Natural killer cell treated with Interleukin-12 subunit alpha and Interleukin-12 subunit beta and Interleukin-15 and Interleukin-18, amount 100 ng/mL, for 72 hours (primary cell): ENCODE results near the gene FAM174B. TPM values are rescaled to one million over a fixed set of nuclear protein-coding genes. Genes with fewer than 3 reads are reported as not detected.

Source experiments
- ATAC-seq, 2 donors: fragments of 150-1000 bp; cut with Tn5 transposase in 1 of 2; sonication (Bioruptor Pico), chemical (Tn5 transposase) in 1 of 2; 2 replicates each; pipeline ENCODE4 v1.10.0; 2021
- DNase-seq: peaks from one replicate; pipeline ENCODE4 v3.0.0; 2022; ENCODE audit warnings: low spot score
- H3K27ac Mint-ChIP-seq, 2 donors: 1 replicate in 1 of 2; 2 replicates in 1 of 2; pipeline ENCODE4 v1.8.0; 2022; ENCODE audit warnings: mixed read lengths in 2 of 2, mild to moderate bottlenecking in 1 of 2, moderate library complexity in 1 of 2
- H3K27me3 Mint-ChIP-seq, 2 donors: 1 replicate in 1 of 2; 2 replicates in 1 of 2; pipeline ENCODE4 v1.8.0; 2022; ENCODE audit warnings: mixed read lengths in 2 of 2
- H3K36me3 Mint-ChIP-seq: one replicate; pipeline ENCODE4 v1.8.0; 2022; ENCODE audit warnings: mixed read lengths
- H3K4me1 Mint-ChIP-seq, 2 donors: 1 replicate in 1 of 2; 2 replicates in 1 of 2; pipeline ENCODE4 v1.8.0; 2022; ENCODE audit warnings: low read depth in 2 of 2, mixed read lengths in 2 of 2, mild to moderate bottlenecking in 1 of 2
- H3K4me3 Mint-ChIP-seq: one replicate; pipeline ENCODE4 v1.8.0; 2022; ENCODE audit warnings: mixed read lengths
- H3K9me3 Mint-ChIP-seq: 2 replicates; pipeline ENCODE4 v1.8.0; 2022; ENCODE audit warnings: mixed read lengths
- total RNA-seq, 2 donors: library from RNA; stranded (reverse); gene quantifications; one replicate each; pipeline ENCODE4 v1.2.3, GENCODE V29; 2022

FAM174B gene
- total RNA-seq, 2 donors from 2014 or later: 0.62 to 3.8 TPM

DNA sequence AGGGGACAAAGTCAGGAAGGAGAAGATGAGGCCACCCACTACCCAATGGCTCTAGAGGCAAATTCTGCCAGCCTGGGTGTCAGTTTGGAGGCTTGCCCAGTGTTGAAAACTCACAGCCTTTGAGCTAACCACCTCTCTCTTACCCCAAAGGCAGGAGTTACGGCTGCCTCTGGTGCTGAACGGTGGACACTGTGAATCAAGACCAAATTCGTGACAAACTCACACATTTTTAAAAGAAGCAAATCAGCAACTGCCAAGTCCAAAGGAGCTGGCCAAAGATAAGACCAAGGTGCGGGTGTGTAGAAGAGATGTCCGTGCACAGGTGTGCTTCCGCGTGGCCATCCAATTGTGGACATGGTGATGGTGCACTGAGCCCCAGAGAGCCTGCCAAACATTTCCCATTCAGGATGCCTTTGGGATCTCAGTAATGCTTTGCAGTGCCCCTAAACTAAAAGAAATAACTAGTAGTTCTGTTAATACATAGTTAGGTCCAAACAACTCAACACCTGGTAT is 74.6 kb downstream of the FAM174B start:
- DNase-seq: no peak
- Mint-ChIP-seq H3K4me3 (no peak overlapping the region), H3K27ac (no peak overlapping the region), H3K36me3 (no peaks in the 10 kb centered on the region), H3K9me3 (no peaks in the 10 kb centered on the region), H3K27me3 (peaks cover 8 to 30% of the 10 kb centered on the region in 2 donors), H3K4me1 (no peaks in the 10 kb centered on the region)
- no peak for ATAC-seq

DNA sequence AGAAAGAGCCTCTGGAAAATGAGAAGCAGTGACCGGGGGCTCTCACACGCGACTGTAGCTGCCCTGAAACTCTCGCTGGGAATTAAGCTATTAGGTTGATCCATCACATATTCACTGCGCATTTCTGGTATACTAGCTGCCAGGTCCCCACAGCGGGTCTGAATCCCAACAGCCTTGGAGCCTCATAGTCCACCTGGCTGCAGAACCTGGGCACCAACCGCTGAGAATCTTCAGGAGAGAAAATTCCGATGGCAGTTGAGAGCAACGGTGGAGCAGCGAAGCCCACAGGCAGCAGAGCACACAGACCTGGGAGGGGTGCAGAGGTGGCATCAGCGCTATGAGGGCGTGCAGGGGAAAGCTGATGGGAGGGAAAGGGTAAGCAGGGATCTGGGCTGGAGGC is 75.1 kb downstream of the FAM174B start:
- Mint-ChIP-seq H3K9me3 (no peaks in the 10 kb centered on the region), H3K4me1 (no peaks in the 10 kb centered on the region), H3K27me3 (peaks cover 4 to 29% of the 10 kb centered on the region in 2 donors), H3K36me3 (no peaks in the 10 kb centered on the region), H3K4me3 (no peak overlapping the region), H3K27ac (no peak overlapping the region)
- no peak for DNase-seq
- no peak for ATAC-seq

GRCh38 chr15:92579931-92580470 is 75.6 kb downstream of the FAM174B start:
- Mint-ChIP-seq H3K4me1 (no peaks in the 10 kb centered on the region), H3K9me3 (no peaks in the 10 kb centered on the region), H3K36me3 (no peaks in the 10 kb centered on the region), H3K27me3 (peaks cover 5 to 29% of the 10 kb centered on the region in 2 donors), H3K27ac (no peak overlapping the region), H3K4me3 (no peak overlapping the region)
- ATAC-seq (no peak), DNase-seq (no peak)

- Mint-ChIP-seq H3K36me3 (no peaks in the 10 kb centered on the region), H3K4me1 (no peaks in the 10 kb centered on the region), H3K9me3 (no peaks in the 10 kb centered on the region), H3K4me3 (no peak overlapping the region), H3K27me3 (peaks cover 8 to 32% of the 10 kb centered on the region in 2 donors), H3K27ac (no peak overlapping the region)
- no peak for DNase-seq
- no peak for ATAC-seq
Measured at GRCh38 chr15:92579486-92579885, 76.1 kb downstream of the FAM174B start.

DNA sequence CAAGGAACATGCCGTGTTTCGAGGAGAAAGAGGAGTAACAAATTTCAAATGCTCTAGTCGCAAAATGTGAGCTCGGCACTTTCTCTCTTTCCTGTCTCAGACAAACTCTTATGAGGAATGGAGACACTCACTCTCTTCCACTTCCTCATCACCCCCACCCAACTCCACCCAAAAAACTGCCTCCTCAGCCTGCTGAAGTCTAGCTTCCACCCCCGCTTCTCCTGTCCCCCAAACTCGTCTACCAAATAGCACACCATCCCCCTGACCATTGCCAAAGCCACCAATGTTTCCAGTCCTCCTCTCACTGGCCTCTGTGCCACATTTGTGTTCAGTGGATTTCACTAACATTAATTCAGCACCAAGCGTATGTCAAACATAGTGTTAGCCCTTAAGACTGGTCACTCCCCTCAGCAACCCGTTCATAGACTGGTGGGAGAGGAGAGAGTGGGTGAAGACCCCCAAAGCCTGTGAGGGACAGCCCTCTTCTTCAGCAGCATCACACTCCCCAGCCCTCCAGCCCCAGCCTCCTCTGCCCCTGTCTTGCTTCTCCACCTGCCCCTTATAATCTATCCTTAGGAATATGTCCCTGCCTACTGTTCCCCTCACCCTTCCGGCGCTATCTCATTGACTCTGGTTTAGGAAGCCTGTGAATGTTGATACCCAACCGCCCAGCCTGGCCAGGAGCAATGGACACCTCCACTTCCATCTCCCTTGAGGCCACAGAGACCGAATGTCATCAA is 77.3 kb downstream of the FAM174B start:
- ATAC-seq (no peak), DNase-seq (no peak)
- Mint-ChIP-seq H3K9me3 (no peaks in the 10 kb centered on the region), H3K4me3 (no peak overlapping the region), H3K27ac (no peak overlapping the region), H3K4me1 (no peaks in the 10 kb centered on the region), H3K27me3 (peaks cover 11 to 37% of the 10 kb centered on the region in 2 donors), H3K36me3 (no peaks in the 10 kb centered on the region)

DNA sequence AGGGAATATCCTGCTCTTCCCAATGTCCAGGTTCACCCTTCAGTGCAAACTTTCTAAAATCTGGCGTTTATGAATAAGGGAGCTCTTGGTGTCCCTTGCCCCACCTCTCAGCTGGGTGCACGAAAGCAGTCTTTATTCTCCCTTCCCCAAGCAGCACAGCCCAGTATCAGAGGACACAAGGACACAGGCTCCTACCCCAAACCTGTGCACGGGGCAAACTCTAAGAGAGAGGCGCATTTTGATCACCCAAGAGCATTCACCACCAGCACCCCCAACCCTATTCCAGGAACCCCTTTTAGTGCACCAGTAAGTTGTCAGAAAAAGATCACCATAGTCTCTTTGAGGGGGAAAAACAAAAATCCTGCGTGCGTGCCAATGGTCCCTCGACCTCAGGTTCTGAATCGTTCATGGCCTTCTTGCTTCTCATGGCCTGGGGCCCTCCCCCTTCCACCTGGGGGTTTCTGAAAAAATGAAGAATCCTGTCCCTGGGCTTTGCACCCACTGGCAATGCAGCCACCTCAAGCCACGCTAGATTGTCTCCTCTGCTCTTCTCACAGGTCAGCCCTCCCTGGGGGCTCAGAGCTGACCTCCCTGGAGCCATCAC is 78.9 kb downstream of the FAM174B start:
- Mint-ChIP-seq H3K4me3 (no peak overlapping the region), H3K27ac (no peak overlapping the region), H3K27me3 (peaks cover 11 to 31% of the 10 kb centered on the region in 2 donors), H3K9me3 (no peaks in the 10 kb centered on the region), H3K4me1 (no peaks in the 10 kb centered on the region), H3K36me3 (no peaks in the 10 kb centered on the region)
- no peak for DNase-seq
- ATAC-seq: no peak

DNA sequence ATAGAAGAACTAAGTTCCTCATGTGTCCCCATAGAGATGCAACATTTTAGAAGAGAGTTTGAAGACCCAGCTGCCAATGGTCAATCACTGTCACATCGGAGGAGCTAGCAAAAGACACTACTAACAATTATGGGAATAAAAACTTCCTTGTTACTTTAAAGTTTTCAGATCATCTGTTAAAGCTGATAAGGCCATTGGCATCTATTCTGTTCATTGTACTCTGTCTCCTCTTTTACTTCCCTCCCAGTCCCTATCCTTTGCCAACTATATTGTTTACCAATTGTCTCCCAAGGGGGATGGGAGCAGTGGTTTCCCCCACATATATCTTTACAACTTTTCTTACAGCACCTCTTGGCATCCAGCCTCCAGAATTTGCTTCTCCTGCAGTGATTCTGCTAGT is 81.0 kb downstream of the FAM174B start:
- no peaks in the 10 kb centered on the region for H3K36me3 Mint-ChIP-seq
- no peak for ATAC-seq
- no peak for DNase-seq
- peaks cover 11 to 36% of the 10 kb centered on the region in 2 donors for H3K27me3 Mint-ChIP-seq
- no peaks in the 10 kb centered on the region for H3K4me1 Mint-ChIP-seq
- H3K27ac Mint-ChIP-seq: no peak overlapping the region
- H3K9me3 Mint-ChIP-seq: no peaks in the 10 kb centered on the region
- H3K4me3 Mint-ChIP-seq: no peak overlapping the region

- Mint-ChIP-seq H3K27ac (no peak overlapping the region), H3K27me3 (peaks cover 11 to 34% of the 10 kb centered on the region in 2 donors)
- DNase-seq: no peak
Measured at GRCh38 chr15:92574161-92574560, 81.4 kb downstream of the FAM174B start.

GRCh38 chr15:92571824-92572223 is 83.8 kb downstream of the FAM174B start:
- no peaks in the 10 kb centered on the region for H3K9me3 Mint-ChIP-seq
- no peak overlapping the region for H3K4me3 Mint-ChIP-seq
- H3K27ac Mint-ChIP-seq: no peak overlapping the region
- H3K36me3 Mint-ChIP-seq: no peaks in the 10 kb centered on the region
- no peak for ATAC-seq
- H3K27me3 Mint-ChIP-seq: peaks cover 16 to 20% of the 10 kb centered on the region in 2 donors
- DNase-seq: no peak
- no peaks in the 10 kb centered on the region for H3K4me1 Mint-ChIP-seq

More at GRCh38 chr15:92574161-92574560, 81.4 kb downstream of the FAM174B start:
- no peaks in the 10 kb centered on the region for H3K4me1 Mint-ChIP-seq
- H3K4me3 Mint-ChIP-seq: no peak overlapping the region
- no peak for ATAC-seq
- H3K9me3 Mint-ChIP-seq: no peaks in the 10 kb centered on the region
- H3K36me3 Mint-ChIP-seq: no peaks in the 10 kb centered on the region

DNA sequence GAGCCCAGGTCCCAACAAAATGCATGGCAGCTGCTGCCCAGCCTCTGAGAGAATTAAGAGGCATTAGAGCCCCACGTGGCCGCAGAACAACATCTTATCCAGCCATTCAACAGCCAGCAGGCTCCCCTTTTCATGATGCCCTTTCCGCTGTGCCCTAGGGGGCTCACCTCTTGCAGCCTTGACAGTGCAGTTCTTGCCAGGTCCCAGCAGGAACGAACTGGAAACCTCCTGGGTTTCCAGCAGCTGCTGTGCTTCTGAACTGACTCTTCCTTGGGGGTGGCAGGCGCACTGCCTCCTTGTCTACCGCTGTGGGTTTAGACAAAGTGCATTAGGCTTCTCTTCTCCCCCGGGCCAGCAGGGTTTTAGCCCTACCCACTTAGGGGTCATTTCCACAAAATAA is 85.2 kb downstream of the FAM174B start:
- H3K4me1 Mint-ChIP-seq: no peaks in the 10 kb centered on the region
- no peak for ATAC-seq
- no peaks in the 10 kb centered on the region for H3K9me3 Mint-ChIP-seq
- no peak overlapping the region for H3K4me3 Mint-ChIP-seq
- H3K36me3 Mint-ChIP-seq: no peaks in the 10 kb centered on the region
- no peak for DNase-seq
- peaks cover 19 to 25% of the 10 kb centered on the region in 2 donors for H3K27me3 Mint-ChIP-seq
- no peak overlapping the region for H3K27ac Mint-ChIP-seq

GRCh38 chr15:92569778-92570177 is 85.8 kb downstream of the FAM174B start:
- Mint-ChIP-seq H3K4me1 (no peaks in the 10 kb centered on the region), H3K9me3 (no peaks in the 10 kb centered on the region), H3K27ac (no peak overlapping the region), H3K27me3 (peaks cover 13 to 19% of the 10 kb centered on the region in 2 donors), H3K36me3 (no peaks in the 10 kb centered on the region), H3K4me3 (no peak overlapping the region)
- no peak for DNase-seq
- no peak for ATAC-seq

Other genes with a start within 250 kb of the FAM174B start
- 100 to 1,000 TPM; 177 to 180 TPM for gene CHD2, start 244.5 kb upstream of the FAM174B start, total RNA-seq